Common myeloid progenitor, CD34-positive (primary cell): Measurements from ENCODE around the gene NPAS2.

Experiments used
- CTCF ChIA-PET: fragments of 350-600 bp; sonication (Branson Sonifier 250); formaldehyde crosslinking; loops from one replicate; lab custom pipeline; 2021; ENCODE audit warnings: antibody characterized with exemption; lab: Charles Lee
- POLR2A ChIA-PET: fragments of 350-600 bp; sonication (Branson Sonifier 250); formaldehyde crosslinking; loops from one replicate; lab custom pipeline; 2021; ENCODE audit warnings: antibody characterized with exemption; lab: Charles Lee
- DNase-seq, 3 donors: peaks; one replicate each; pipeline versions ENCODE4 v3.0.0 to v3.0.0-alpha.2; 2013
- H3K27ac ChIP-seq, 2 experiments: 1 replicate in 1 of 2; 2 replicates in 1 of 2; pipeline ENCODE4 v1.7.0; 2013; ENCODE audit warnings: inconsistent platforms in 2 of 2, low read length in 2 of 2, mild to moderate bottlenecking in 2 of 2, low read depth in 1 of 2, moderate library complexity in 1 of 2; ENCODE audit not compliant: severe bottlenecking in 2 of 2, insufficient read depth in 1 of 2, poor library complexity in 1 of 2
- H3K27me3 ChIP-seq, 5 experiments: replicated peaks in 2 of 5; 1 replicate in 3 of 5; 2 replicates in 2 of 5; pipeline versions ENCODE4 v1.6.1 to v1.7.0; 2013; ENCODE audit warnings: low read length in 4 of 5, mild to moderate bottlenecking in 2 of 5, moderate library complexity in 2 of 5, inconsistent platforms in 1 of 5; ENCODE audit not compliant: insufficient read depth in 5 of 5, control insufficient read depth in 4 of 5
- H3K36me3 ChIP-seq, 4 experiments: 1 replicate in 2 of 4; 2 replicates in 2 of 4; pipeline versions ENCODE4 v1.6.1 to v1.7.0; 2013; ENCODE audit warnings: low read length in 3 of 4, control low read depth in 1 of 4, mild to moderate bottlenecking in 1 of 4; ENCODE audit not compliant: control insufficient read depth in 4 of 4, insufficient read depth in 4 of 4
- H3K4me1 ChIP-seq, 4 experiments: 1 replicate in 3 of 4; 2 replicates in 1 of 4; pipeline versions ENCODE4 v1.6.1 to v1.7.1; 2013; ENCODE audit warnings: low read length in 3 of 4, mild to moderate bottlenecking in 3 of 4, control low read depth in 1 of 4, inconsistent platforms in 1 of 4, moderate library complexity in 1 of 4; ENCODE audit not compliant: control insufficient read depth in 4 of 4, insufficient read depth in 4 of 4; ENCODE audit errors: control extremely low read depth in 1 of 4
- H3K4me3 ChIP-seq, 7 experiments: 1 replicate in 4 of 7; 2 replicates in 3 of 7; pipeline versions ENCODE4 v1.5.1 to v1.7.0; 2013; ENCODE audit warnings: mild to moderate bottlenecking in 7 of 7, low read length in 6 of 7, moderate library complexity in 6 of 7, inconsistent platforms in 2 of 7, low read depth in 2 of 7, control low read depth in 1 of 7; ENCODE audit not compliant: insufficient read depth in 4 of 7, control insufficient read depth in 1 of 7; ENCODE audit errors: extremely low read depth in 1 of 7
- H3K9me3 ChIP-seq, 5 experiments: 1 replicate in 4 of 5; 2 replicates in 1 of 5; pipeline versions ENCODE4 v1.6.1 to v1.7.1; 2013; ENCODE audit warnings: low read length in 4 of 5, mild to moderate bottlenecking in 2 of 5, inconsistent platforms in 1 of 5, low read depth in 1 of 5, moderate library complexity in 1 of 5; ENCODE audit not compliant: control insufficient read depth in 4 of 5, insufficient read depth in 2 of 5; ENCODE audit errors: control extremely low read depth in 1 of 5
- WGBS: methylation state at CpG from one replicate; pipeline ENCODE4 v1.1.5; 2013; ENCODE audit not compliant: insufficient coverage; 5-methylcytosine and 5-hydroxymethylcytosine counted together

NPAS2 gene

GRCh38 chr2:100939445-100939844 lies 119.5 kb downstream of the NPAS2 start:
- POLR2A ChIA-PET = no interaction called here
- no peak for DNase-seq
- Histone ChIP-seq H3K27ac (no peak overlapping the region), H3K9me3 (no peaks in the 10 kb centered on the region), H3K36me3 (no peaks in the 10 kb centered on the region), H3K27me3 (peaks cover 0 to 7% (median 0%) of the 10 kb centered on the region in 5 experiments), H3K4me3 (no peak overlapping the region), H3K4me1 (no peaks in the 10 kb centered on the region)
- CTCF ChIA-PET = no interaction called here
- WGBS = 94% methylated on average over 6 of the region's 6 CpGs

- Histone ChIP-seq H3K9me3 (no peaks in the 10 kb centered on the region), H3K4me3 (no peak overlapping the region), H3K27ac (no peak overlapping the region), H3K4me1 (no peaks in the 10 kb centered on the region), H3K27me3 (peaks cover 0 to 7% (median 0%) of the 10 kb centered on the region in 5 experiments), H3K36me3 (no peaks in the 10 kb centered on the region)
- ChIA-PET POLR2A (no interaction called here), CTCF (no interaction called here)
- WGBS = 100% methylated on average over 4 of the region's 4 CpGs
- DNase-seq = no peak
Observed at GRCh38 chr2:100940240-100940639, 120.3 kb downstream of the NPAS2 start.

- Histone ChIP-seq H3K36me3 (no peaks in the 10 kb centered on the region), H3K27me3 (peaks cover 0 to 9% (median 0%) of the 10 kb centered on the region in 5 experiments), H3K9me3 (no peaks in the 10 kb centered on the region), H3K4me1 (no peaks in the 10 kb centered on the region), H3K4me3 (no peak overlapping the region), H3K27ac (no peak overlapping the region)
- DNase-seq = no peak
- POLR2A ChIA-PET = no interaction called here
- 97% methylated on average over 11 of the region's 14 CpGs for WGBS
- CTCF ChIA-PET = no interaction called here
Observed at GRCh38 chr2:100940766-100941645, 121.1 kb downstream of the NPAS2 start.

- DNase-seq = no peak
- Histone ChIP-seq H3K4me3 (no peak overlapping the region), H3K9me3 (no peaks in the 10 kb centered on the region), H3K27me3 (peaks cover 0 to 9% (median 3%) of the 10 kb centered on the region in 5 experiments), H3K36me3 (no peaks in the 10 kb centered on the region), H3K27ac (no peak overlapping the region), H3K4me1 (no peaks in the 10 kb centered on the region)
- 93% methylated on average over 7 of the region's 10 CpGs for WGBS
- ChIA-PET CTCF (no interaction called here), POLR2A (no interaction called here)
Observed at GRCh38 chr2:100941646-100942240, 121.8 kb downstream of the NPAS2 start.

GRCh38 chr2:100944617-100945432 lies 124.9 kb downstream of the NPAS2 start:
- ChIA-PET CTCF (no interaction called here), POLR2A (no interaction called here)
- H3K9me3 ChIP-seq = no peaks in the 10 kb centered on the region
- no peaks in the 10 kb centered on the region for H3K4me1 ChIP-seq
- H3K4me3 ChIP-seq = no peak overlapping the region
- no peak for DNase-seq
- H3K36me3 ChIP-seq = no peaks in the 10 kb centered on the region
- peaks cover 0 to 13% (median 9%) of the 10 kb centered on the region in 5 experiments for H3K27me3 ChIP-seq
- H3K27ac ChIP-seq = no peak overlapping the region
- 91% methylated on average over 18 of the region's 19 CpGs for WGBS

DNA sequence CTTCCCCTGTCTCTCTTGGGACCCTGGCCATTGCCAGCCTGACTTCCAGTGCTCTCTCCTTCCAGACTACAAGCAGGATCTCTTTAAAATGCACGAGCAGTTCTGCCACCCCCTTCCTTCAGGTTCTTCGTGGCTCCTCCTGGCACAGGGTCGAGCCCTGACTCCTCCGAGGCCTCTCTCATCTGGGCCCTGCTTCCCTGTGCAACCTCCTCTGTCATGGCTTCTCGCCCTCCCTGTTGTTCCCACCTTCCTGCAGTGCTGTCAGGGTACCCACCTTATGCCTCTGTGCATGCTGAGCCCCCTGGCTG lies 125.4 kb downstream of the NPAS2 start:
- CTCF ChIA-PET = interaction anchor here (1.0 kb wide), 1 partner anchor 14 kb away, joined by 3 read pairs; no protein-coding TSS in a partner anchor

More for the DNA sequence above, 125.4 kb downstream of the NPAS2 start:
- Histone ChIP-seq H3K4me3 (no peak overlapping the region), H3K36me3 (no peaks in the 10 kb centered on the region), H3K4me1 (no peaks in the 10 kb centered on the region), H3K27ac (no peak overlapping the region), H3K9me3 (no peaks in the 10 kb centered on the region), H3K27me3 (peaks cover 0 to 13% (median 9%) of the 10 kb centered on the region in 5 experiments)
- WGBS = 87% methylated on average over 5 of the region's 5 CpGs
- no peak for DNase-seq
- POLR2A ChIA-PET = no interaction called here
